Measurements from ENCODE around the gene RALGAPA2. TPM values are rescaled to one million over a fixed set of nuclear protein-coding genes. Genes with fewer than 3 reads are reported as not detected.

The RALGAPA2 gene
- total and polyA plus RNA-seq, 2 of the 13 experiments (the other 11 are each of a cell fraction or from before 2014, with no cell fraction given) = 13.8 to 17.7 TPM

- TF ChIP-seq ZNF646 (CRISPR knock-in tag; IDR thresholded peaks at IDR 0.05) = 0 out of 2 replicates have a peak, but pooled peaks have one; percentile 17
- peak; percentile 68 for TF ChIP-seq PAXIP1 (CRISPR knock-in tag; conservative IDR thresholded peaks at IDR 0.05)
- no peak for TF ChIP-seq TGIF2 (CRISPR knock-in tag; IDR thresholded peaks at IDR 0.05)
- no peak for TF ChIP-seq ZNF350 (CRISPR knock-in tag; IDR thresholded peaks at IDR 0.05; ENCODE audit: borderline replicate concordance, low read depth)
- TF ChIP-seq GATAD1 (CRISPR knock-in tag; IDR thresholded peaks at IDR 0.05) = no peak
- peak; percentile 76; the same call in 1 of the 2 replicates for TF ChIP-seq ZNF263 (CRISPR knock-in tag; IDR thresholded peaks at IDR 0.05)
- TF ChIP-seq ZBTB21 (CRISPR knock-in tag; IDR thresholded peaks at IDR 0.05) = no peak
- TF ChIP-seq THRA (CRISPR knock-in tag; IDR thresholded peaks at IDR 0.05; ENCODE audit: borderline replicate concordance) = 0 out of 2 replicates have a peak, but pooled peaks have one; percentile 19
- TF ChIP-seq MNT (IDR thresholded peaks at IDR 0.05) = no peak
- 0 out of 2 replicates have a peak, but pooled peaks have one; percentile 19 for TF ChIP-seq KDM6A (CRISPR knock-in tag; IDR thresholded peaks at IDR 0.05; ENCODE audit: low read depth)
- TF ChIP-seq ZSCAN22 (CRISPR knock-in tag; IDR thresholded peaks at IDR 0.05) = no peak
- 0 out of 2 replicates have a peak, but pooled peaks have one; percentile 4 for TF ChIP-seq ZNF550 (CRISPR knock-in tag; IDR thresholded peaks at IDR 0.05; ENCODE audit: borderline replicate concordance)
- no peak for TF ChIP-seq KDM2A (CRISPR knock-in tag; IDR thresholded peaks at IDR 0.05; ENCODE audit: borderline replicate concordance, low read depth)
- TF ChIP-seq ZNF577 (CRISPR knock-in tag; IDR thresholded peaks at IDR 0.05; ENCODE audit: borderline replicate concordance, low read depth) = no peak
- TF ChIP-seq ZFX (CRISPR knock-in tag; IDR thresholded peaks at IDR 0.05; ENCODE audit: low read depth) = 0 out of 2 replicates have a peak, but pooled peaks have one; percentile 23
Observed at GRCh38 chr20:20519269-20519668, 193.2 kb downstream of the RALGAPA2 start (continued).

Data from HepG2 (cell line).